Activated gamma-delta T cell treated with anti-CD3 and anti-CD28 coated beads, Interleukin-2, amount 50 U/mL, for 16 hours (primary cell): Measurements from ENCODE around the gene DCLK1.

Experiments used
- DNase-seq: peaks from one replicate; pipeline ENCODE4 v3.0.0-alpha.2; 2020; ENCODE audit warnings: low read depth

The DCLK1 gene

DNA sequence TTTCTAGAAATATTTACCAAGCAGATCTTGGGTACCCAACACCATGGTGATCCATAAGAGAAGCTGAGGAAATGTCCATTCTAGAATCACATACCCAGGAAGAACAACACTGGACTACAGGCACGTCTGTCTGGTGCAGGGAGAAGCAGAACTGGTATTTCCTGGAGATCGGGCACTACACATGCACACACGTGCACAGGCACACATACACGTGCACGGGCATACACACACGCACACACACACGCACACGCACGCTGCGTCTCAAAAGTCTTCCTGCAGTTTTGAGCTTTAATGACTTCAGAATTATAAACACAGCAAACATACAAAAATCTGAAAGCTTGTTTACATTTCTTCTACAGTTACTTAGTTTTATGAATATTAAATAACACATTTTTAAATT is 189.8 kb downstream of the DCLK1 start:
- no peak for DNase-seq

DNA sequence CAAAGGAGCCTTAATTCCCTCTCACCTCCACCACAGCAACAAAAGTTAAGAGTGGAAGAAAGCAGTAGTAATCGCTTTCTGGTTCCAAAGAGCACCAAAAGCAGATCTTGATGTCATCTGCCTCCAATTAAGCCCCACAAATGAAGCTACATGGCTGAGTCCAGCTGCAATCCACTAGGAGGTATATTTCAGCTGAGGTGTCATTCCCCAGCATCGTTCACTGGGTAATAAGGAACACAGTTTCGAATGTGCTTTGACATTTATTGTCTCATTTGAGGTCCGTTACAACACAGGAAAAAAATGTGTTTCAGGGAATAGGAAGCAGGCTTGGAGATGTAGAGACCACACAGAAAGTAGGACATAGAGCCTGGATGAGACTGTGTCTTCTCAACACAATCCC is 190.4 kb downstream of the DCLK1 start:
- no peak for DNase-seq

- DNase-seq = no peak
Observed at GRCh38 chr13:35936246-35936978, 194.8 kb downstream of the DCLK1 start.

DNA sequence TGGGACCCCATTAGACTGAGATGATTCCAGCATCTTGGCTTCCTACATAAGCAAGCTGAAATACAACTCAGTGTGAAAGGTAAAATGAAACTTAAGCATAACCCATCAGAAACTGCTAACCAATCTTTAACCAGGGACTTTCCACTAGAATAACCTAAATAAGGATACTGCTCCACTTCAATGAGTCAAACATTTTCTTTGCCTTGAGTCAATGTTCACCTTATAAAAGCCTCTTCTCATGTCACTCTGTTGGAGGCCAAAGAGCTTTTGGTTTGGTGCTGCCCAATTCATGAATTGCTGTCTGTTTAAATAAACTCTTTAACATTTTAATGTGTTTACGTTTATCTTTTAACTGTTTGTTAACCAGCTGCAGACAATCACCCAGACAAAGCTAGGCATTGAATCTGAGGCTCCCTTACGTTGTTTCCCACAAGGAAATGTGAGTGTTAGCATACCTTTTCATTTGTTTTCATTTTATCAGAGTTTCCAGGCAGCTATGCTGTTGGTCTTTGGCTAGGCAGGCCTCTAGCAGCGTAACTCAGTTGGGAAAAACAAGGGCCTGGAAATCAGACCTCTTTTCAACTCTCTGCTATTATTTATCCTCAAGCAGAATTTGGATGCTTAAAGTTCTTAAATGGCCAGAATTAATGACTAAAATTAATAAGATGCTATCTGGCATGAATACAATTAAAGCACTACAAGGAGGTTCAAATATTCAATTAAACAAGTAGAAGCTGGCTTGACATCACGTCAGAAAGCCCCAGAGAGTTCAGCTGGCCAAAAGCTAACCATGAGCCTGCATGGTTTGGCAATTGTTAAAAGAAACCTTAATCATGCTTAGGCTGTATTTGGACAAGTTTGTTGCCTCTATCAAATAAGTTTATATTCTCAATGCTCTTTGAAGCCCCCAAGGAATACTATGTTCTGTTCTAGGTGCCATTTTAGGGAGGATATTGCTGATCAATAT is 200.2 kb downstream of the DCLK1 start:
- no peak for DNase-seq

DNA sequence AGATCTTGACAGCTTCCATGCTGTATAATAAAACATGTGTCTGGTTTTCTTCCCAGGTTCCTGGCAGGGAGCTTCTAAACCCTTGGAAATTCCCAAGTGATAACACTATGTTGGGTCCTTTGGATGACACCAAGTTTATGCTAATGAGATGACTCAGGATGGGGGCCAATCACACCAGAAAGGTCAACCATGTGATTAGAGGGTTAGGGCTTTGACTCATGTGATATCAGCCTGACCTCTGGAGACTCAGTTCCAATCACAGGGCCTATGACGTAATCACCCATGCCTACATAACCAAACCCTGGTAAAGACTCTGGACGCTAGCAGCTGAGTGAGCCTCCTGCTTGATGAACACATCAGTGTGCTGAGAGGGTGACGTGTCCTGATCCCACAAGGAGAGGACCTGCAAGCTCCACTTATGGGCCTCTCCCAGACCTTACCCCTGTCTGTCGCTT is 203.6 kb downstream of the DCLK1 start:
- no peak for DNase-seq

DNA sequence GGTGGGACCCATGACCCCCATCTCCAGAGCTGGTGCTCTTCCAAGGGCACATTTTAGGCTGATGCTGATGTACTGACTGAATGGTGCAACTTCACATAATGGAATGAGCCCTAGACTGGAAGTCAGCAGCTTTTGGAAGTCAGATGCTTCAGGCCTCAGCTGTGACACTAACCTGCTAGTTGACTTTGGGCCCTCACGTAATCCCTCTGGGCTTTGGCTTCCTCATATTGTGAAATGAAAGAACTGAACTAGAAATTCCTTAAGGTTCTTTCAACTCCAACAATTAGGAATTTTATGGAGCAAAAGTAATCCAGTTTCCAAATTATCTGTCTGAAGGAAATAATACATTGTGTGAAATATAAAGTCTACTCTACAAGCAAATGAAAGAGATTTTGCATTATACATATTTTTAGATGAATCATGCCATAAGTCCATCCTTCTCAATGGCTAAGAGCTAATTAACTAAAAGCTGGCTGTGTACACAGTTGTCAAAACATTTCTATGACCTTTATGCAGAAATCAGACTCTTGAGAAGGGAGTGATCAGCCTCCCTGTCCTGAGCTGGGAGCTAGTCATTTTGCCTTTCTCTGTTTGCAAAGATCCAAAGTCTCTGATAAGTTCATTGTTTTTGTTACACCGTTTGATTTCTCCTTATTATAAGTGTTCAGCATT is 204.2 kb downstream of the DCLK1 start:
- DNase-seq = no peak

DNA sequence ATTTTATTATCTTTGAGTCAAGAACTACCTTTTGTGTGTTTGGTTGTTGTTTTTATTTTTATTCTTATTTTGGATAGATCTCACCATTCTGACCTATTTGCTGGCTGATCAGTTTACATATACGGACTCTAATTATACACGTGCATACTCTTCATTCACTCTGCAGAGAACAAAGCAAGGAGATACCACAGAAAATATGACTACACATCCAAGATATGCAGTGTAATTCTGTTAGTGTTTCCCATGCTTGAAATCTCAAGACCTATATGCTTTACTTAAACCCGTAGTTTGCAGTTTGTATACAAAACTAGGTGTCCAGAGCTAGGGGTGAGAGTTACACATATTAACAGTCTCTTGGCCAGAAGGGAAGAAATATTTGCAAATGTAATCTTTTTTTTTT is 205.5 kb downstream of the DCLK1 start:
- DNase-seq = no peak

DNA sequence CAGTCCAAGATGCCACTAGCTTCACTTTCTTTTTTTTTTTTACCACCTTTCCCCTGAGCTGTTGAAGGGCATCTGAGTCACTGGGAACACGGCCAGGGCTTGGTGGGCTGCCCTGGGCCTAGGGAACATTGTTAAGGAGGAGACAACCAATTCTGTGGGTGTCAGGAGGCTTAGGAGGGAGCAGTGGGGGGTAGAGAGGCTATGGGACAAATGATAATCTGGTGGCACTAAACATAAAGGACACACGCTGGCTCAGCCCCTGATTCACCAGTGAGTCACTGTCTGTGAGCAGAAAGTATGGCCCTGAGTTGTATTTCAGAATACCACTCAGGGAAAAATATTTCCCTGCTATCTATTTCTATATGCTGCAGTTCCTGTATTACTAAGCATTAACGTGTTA is 207.8 kb downstream of the DCLK1 start:
- no peak for DNase-seq

- DNase-seq = no peak
Observed at GRCh38 chr13:35920816-35921215, 210.4 kb downstream of the DCLK1 start.

DNA sequence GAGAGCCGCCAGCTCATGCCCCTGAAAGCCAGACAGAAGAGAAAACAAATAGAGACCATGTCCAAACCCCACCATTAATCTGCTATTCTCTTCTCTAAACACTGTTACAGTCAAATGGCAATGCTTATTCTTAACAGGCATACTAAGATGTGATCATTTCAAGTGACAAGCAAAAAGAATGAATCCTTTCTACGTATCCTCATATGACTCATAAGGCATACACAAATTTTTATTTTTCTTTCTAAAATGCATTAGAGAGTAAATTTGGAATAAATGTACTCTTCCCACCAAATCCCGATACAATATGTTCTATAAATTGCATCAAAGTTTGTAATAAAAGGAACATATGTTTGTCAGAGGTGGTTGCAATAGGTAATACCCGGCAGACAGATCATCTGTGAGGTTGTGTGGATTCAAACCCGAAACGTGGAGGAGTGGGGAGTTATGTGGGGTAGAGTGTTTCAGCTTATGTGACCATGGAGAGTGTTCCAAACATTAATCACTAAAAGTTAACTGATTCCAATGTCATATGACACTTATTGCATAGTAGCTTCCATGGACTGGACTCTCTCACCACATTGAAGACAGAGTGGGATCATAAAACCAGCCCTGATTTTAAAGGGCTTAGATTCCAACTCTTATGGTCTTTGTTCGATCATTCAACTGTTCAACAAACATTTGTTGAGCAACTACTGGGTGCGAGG is 213.1 kb downstream of the DCLK1 start:
- no peak for DNase-seq

DNA sequence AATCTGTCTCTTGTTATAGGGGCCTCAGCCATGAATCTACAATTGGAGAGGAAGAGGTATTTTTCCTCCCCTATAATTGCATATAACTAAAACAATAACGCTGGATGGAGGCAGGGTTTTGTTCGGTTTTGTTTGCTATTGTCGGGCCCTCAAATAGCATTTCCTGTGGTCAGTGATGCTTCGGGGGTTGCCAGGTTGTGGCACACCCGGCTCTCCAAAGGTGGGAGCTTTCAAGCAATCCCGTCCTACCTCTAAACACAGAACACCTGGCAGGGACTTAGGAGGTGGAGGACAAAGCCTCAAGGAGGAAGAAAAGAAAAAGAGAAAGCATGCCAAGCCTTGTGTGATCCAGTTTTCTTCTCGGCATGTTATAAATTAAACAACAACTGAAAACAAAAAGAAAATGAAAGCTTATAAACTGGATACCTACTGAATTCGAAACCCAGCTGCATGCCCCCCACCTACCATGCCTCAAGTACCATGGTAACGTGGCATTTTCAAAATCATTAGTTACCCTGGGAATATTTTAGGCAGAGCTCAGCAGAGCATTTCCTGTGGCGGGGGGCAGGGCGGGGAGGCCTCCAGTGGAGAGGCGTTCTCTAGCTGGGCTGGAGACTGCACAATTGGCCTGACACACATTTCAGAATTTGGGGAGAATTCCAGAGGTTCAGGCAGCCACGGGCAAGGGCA is 213.8 kb downstream of the DCLK1 start:
- no peak for DNase-seq

GRCh38 chr13:35916146-35916545 is 215.0 kb downstream of the DCLK1 start:
- DNase-seq = no peak

DNA sequence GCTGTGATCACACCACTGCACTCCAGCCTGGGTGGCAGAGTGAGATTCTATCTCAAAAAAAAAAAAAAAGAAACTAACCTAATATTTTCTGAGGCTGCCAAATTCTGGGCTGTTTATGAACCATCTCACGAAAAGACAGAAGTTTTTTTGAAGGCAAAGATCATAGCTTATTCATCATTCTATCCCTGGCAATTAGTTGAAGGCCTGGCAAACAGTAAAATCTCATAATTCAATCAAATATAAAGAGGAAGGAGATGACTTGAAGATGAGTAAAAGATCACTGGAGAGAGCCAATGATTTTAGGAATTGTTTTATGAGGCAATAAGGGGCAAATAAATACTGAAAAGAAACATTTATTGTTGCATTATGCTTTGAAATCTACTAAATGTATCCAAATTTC is 216.5 kb downstream of the DCLK1 start:
- DNase-seq = no peak

DNA sequence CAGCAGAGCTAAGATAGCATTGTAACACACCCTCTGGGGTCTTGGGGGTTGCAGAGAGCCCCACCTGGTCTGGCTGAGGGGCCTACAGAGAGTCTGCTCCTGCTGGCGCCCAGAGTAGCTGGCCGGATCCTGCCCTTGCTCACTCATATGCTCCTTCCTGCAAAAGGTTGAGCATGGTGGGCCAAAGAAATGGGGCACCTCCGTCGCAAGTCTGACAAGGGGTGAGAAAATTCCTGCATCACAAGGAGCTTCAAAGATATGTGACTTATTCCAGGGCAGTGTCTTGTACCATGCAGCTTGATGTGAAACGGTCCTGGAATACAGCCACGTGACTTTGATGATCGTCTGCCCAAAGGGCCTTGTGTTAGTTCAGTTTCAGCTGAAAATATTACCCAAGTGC is 218.3 kb downstream of the DCLK1 start:
- no peak for DNase-seq

- no peak for DNase-seq
Observed at GRCh38 chr13:35909837-35910540, 221.2 kb downstream of the DCLK1 start.

DNA sequence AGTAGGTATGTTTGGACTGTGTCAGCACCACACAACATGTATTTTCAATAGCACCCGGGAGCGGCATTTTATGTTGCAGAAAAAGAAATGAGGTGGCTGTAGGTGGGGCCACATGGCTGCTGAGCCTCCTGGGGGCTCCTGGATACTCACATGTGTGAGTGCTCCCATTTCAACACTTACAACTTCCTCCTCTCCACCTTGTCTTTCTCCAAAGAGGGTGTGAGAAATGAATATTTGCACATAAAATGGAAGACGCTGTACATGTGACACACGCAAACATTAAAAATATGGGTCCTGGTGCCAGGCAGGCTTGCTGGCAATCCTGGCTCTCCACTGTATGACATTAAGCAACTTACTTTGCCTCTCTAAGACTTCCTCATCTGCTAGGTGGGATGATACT is 222.1 kb downstream of the DCLK1 start:
- no peak for DNase-seq

GRCh38 chr13:35908226-35908625 is 223.0 kb downstream of the DCLK1 start:
- DNase-seq = no peak

GRCh38 chr13:35906636-35907035 is 224.5 kb downstream of the DCLK1 start:
- DNase-seq = no peak

DNA sequence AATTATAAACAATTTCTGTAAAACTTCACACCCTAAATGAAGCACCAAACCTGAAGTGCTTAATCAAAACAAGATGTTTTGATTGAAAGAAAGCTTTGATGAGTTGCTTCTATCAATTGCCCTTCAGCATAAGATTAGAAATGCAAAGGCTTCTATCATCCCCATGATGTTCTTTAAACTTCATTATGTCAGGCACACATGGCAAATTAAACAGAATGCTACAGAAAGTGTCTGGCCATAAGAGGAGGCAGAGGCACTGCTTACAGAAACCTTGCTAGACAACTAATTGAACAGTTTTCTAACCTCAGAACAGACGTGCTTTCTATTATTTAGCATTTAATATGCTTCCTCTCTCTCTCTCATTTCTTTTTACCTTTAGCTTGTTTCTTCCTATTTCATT is 228.1 kb downstream of the DCLK1 start:
- no peak for DNase-seq

DNA sequence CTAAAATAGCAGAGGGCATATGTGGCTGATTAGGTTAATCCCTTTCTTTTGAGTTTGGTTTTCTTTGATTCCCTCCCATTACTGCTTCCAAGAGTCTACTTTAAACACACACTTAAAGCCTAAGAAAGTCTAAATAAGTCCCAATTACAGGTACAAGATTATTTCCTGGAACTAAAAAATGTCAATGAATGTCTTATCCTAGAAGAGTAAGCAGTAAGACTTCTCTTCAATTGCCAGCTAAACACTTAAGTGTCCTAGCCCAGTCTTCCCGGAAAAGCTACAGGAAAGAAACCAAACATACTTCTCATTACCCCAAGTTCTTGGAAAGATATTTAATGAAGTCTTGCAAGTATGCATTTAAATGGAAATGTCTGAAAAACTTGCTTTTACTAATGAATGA is 233.1 kb downstream of the DCLK1 start:
- DNase-seq = no peak

DNA sequence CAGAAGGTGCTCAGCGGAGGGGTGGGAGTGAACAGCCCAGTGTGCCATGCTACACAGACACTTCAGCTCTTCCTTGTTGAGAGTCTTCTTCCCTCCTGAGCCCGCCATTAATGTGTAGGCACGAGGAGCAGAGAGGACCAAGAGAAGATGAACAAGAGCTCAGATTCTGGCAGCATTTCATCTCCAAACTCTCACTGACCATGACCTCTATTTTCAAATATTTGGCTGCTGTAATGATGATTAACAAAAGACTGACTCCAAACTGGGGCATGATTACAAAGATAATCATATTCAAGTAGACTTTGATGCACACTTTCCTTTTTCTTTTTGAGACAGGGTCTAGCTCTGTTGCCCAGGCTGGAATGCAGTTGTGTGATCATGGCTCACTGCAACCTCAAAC is 236.5 kb downstream of the DCLK1 start:
- no peak for DNase-seq
